HCT116 (cell line): ENCODE results near the gene FERMT1.
A peak's percentile ranks its signal among the peaks of the same experiment; 100 is the strongest.

Experiments
- EGR1 ChIP-seq: IDR thresholded peaks from 2 replicates; pipeline ENCODE4 v1.6.1; 2012; ENCODE audit warnings: low read depth
- EZH2 ChIP-seq: fragments of 200-600 bp; sonication (generic); IDR thresholded peaks from 2 replicates; pipeline ENCODE4 v1.6.1; 2017; ENCODE audit warnings: antibody characterized with exemption, mixed run types
- EZH2phosphoT487 ChIP-seq: fragments of 200-600 bp; IDR thresholded peaks from 2 replicates; pipeline ENCODE4 v1.6.1; 2018; ENCODE audit warnings: antibody characterized with exemption, borderline replicate concordance
- JUND ChIP-seq: IDR thresholded peaks from 2 replicates; pipeline ENCODE4 v1.6.1; 2012
- POLR2A ChIP-seq: IDR thresholded peaks from 2 replicates; pipeline ENCODE4 v1.7.0; 2011; ENCODE audit warnings: borderline replicate concordance; ENCODE audit not compliant: insufficient read depth, insufficient read length; ENCODE audit errors: extremely low read depth
- POLR2AphosphoS5 ChIP-seq: IDR thresholded peaks from 2 replicates; pipeline ENCODE4 v1.6.1; 2011; ENCODE audit warnings: mild to moderate bottlenecking, low read depth, low read length, moderate library complexity
- RAD21 ChIP-seq: IDR thresholded peaks from 2 replicates; pipeline ENCODE4 v1.6.1; 2012; ENCODE audit warnings: low read depth, mild to moderate bottlenecking
- ZNF274 ChIP-seq: fragments of 200-500 bp; sonication (Bioruptor generic); IDR thresholded peaks from 2 replicates; pipeline ENCODE4 v1.6.1; 2014; ENCODE audit warnings: mild to moderate bottlenecking, low read depth, low read length, inconsistent platforms
- TF ChIP-seq, protein P1 (sequence below), 3 experiments: fragments of 200-600 bp in 1 of 3; sonication (generic) in 1 of 3; IDR thresholded peaks in 2 of 3; conservative IDR thresholded peaks in 1 of 3; 2 replicates each; pipeline ENCODE4 v1.5.1; 2012 to 2017; ENCODE audit warnings: low read depth in 2 of 3, low read length in 2 of 3, antibody characterized with exemption in 1 of 3, borderline replicate concordance in 1 of 3, control low read depth in 1 of 3, mild to moderate bottlenecking in 1 of 3, mixed read lengths in 1 of 3, mixed run types in 1 of 3, moderate library complexity in 1 of 3; ENCODE audit not compliant: insufficient read depth in 1 of 3
- TF ChIP-seq, protein P2 (sequence below): IDR thresholded peaks from 2 replicates; pipeline ENCODE4 v1.6.1; 2012; ENCODE audit warnings: low read depth

DNA sequence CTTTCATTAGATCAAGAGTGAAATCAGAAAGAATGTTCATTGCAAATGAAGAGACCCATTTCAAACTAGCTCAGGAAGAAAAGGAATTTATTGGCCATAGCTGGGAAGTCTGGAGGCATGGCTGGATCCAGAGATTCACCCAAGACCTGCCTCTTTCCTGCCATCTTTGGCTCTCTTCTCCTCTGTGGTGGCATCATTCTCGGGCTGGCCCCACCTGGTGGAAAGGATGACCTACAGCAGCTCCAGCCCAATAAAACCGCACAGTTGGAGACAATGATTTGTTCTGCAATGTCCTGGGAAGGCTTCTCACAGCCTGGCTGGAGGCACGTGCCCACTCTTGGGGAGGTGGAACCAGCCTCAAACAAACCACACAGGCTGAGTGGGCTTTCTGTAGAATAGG, 18.1 kb upstream of the FERMT1 start:
- TF ChIP-seq, protein P1, sequence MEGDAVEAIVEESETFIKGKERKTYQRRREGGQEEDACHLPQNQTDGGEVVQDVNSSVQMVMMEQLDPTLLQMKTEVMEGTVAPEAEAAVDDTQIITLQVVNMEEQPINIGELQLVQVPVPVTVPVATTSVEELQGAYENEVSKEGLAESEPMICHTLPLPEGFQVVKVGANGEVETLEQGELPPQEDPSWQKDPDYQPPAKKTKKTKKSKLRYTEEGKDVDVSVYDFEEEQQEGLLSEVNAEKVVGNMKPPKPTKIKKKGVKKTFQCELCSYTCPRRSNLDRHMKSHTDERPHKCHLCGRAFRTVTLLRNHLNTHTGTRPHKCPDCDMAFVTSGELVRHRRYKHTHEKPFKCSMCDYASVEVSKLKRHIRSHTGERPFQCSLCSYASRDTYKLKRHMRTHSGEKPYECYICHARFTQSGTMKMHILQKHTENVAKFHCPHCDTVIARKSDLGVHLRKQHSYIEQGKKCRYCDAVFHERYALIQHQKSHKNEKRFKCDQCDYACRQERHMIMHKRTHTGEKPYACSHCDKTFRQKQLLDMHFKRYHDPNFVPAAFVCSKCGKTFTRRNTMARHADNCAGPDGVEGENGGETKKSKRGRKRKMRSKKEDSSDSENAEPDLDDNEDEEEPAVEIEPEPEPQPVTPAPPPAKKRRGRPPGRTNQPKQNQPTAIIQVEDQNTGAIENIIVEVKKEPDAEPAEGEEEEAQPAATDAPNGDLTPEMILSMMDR (IDR thresholded peaks at IDR 0.05 in 2 of 3, conservative IDR thresholded peaks at IDR 0.05 in 1 of 3; ENCODE audit: borderline replicate concordance in 1 of 3, insufficient read depth in 1 of 3, low read depth in 2 of 3, low read length in 2 of 3) = peak in 2 of 3 experiments; percentile 51 to 56; a peak in 4 of 6 replicates
- TF ChIP-seq JUND = no peak
- TF ChIP-seq POLR2A = no peak
- no peak for TF ChIP-seq EZH2
- no peak for TF ChIP-seq EGR1
- no peak for TF ChIP-seq ZNF274
- no peak for TF ChIP-seq EZH2phosphoT487
- TF ChIP-seq, protein P2, sequence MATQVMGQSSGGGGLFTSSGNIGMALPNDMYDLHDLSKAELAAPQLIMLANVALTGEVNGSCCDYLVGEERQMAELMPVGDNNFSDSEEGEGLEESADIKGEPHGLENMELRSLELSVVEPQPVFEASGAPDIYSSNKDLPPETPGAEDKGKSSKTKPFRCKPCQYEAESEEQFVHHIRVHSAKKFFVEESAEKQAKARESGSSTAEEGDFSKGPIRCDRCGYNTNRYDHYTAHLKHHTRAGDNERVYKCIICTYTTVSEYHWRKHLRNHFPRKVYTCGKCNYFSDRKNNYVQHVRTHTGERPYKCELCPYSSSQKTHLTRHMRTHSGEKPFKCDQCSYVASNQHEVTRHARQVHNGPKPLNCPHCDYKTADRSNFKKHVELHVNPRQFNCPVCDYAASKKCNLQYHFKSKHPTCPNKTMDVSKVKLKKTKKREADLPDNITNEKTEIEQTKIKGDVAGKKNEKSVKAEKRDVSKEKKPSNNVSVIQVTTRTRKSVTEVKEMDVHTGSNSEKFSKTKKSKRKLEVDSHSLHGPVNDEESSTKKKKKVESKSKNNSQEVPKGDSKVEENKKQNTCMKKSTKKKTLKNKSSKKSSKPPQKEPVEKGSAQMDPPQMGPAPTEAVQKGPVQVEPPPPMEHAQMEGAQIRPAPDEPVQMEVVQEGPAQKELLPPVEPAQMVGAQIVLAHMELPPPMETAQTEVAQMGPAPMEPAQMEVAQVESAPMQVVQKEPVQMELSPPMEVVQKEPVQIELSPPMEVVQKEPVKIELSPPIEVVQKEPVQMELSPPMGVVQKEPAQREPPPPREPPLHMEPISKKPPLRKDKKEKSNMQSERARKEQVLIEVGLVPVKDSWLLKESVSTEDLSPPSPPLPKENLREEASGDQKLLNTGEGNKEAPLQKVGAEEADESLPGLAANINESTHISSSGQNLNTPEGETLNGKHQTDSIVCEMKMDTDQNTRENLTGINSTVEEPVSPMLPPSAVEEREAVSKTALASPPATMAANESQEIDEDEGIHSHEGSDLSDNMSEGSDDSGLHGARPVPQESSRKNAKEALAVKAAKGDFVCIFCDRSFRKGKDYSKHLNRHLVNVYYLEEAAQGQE = no peak
- no peak for TF ChIP-seq POLR2AphosphoS5
- TF ChIP-seq RAD21 = no peak
